Heart left ventricle (tissue), 16 donors: ENCODE data around the gene ACCSL. TPM values are rescaled to one million over a fixed set of nuclear protein-coding genes. Genes with fewer than 3 reads are reported as not detected.

Experiments used
- ATAC-seq, 4 donors: fragments of 200-7000 bp; cut with Tn5 transposase; one replicate each; pipeline ENCODE4 v1.9.1; 2020 to 2022; ENCODE audit warnings: moderate library complexity in 4 of 4, mild to moderate bottlenecking in 3 of 4, moderate number of reproducible peaks in 1 of 4
- DNase-seq, 5 donors: peaks; one replicate each; pipeline ENCODE4 v3.0.0-alpha.2; 2020
- H3K27ac ChIP-seq, 12 donors: fragments of 200-600 bp; sonication (generic) in 4 of 12; one replicate each; pipeline versions ENCODE4 v1.5.0 to v1.8.0; 2016 to 2022; ENCODE audit warnings: mild to moderate bottlenecking in 2 of 12
- H3K27me3 ChIP-seq, 9 donors: fragments of 200-600 bp; sonication (generic) in 2 of 9; one replicate each; pipeline versions ENCODE4 v1.5.1 to v1.8.0; 2016 to 2022; ENCODE audit warnings: mild to moderate bottlenecking in 3 of 9
- H3K36me3 ChIP-seq, 9 donors: fragments of 200-600 bp; sonication (generic) in 2 of 9; one replicate each; pipeline versions ENCODE4 v1.5.0 to v1.8.0; 2018 to 2022; ENCODE audit warnings: mild to moderate bottlenecking in 2 of 9
- H3K4me1 ChIP-seq, 12 donors: fragments of 200-600 bp; sonication (generic) in 4 of 12; one replicate each; pipeline versions ENCODE4 v1.5.0 to v1.8.0; 2016 to 2022; ENCODE audit warnings: mild to moderate bottlenecking in 3 of 12
- H3K4me3 ChIP-seq, 12 donors: fragments of 200-600 bp; sonication (generic) in 4 of 12; one replicate each; pipeline versions ENCODE4 v1.5.0 to v1.8.0; 2017 to 2022; ENCODE audit warnings: mild to moderate bottlenecking in 9 of 12, moderate library complexity in 4 of 12
- H3K9me3 ChIP-seq, 12 donors: fragments of 200-600 bp; sonication (generic) in 4 of 12; one replicate each; pipeline versions ENCODE4 v1.5.0 to v1.8.0; 2016 to 2022; ENCODE audit warnings: mild to moderate bottlenecking in 1 of 12
- CTCF ChIP-seq, 12 donors: fragments of 200-600 bp; sonication (generic) in 4 of 12; IDR thresholded peaks; one replicate each; pipeline versions ENCODE4 v1.5.0 to v1.8.0; 2018 to 2022; ENCODE audit warnings: antibody characterized with exemption in 12 of 12, mild to moderate bottlenecking in 5 of 12
- POLR2A ChIP-seq, 2 donors: fragments of 450-650 bp; IDR thresholded peaks; one replicate each; pipeline ENCODE4 v1.6.1; 2017; ENCODE audit warnings: antibody characterized with exemption in 2 of 2, mild to moderate bottlenecking in 2 of 2, moderate library complexity in 2 of 2
- WGBS, 4 donors: extraction: QIAGEN DNeasy Blood & Tissue Kit in 2 of 4; methylation state at CpG; one replicate each; pipeline versions ENCODE4 v1.1.5 to v1.1.7; 2013 to 2018; 5-methylcytosine and 5-hydroxymethylcytosine counted together
- intact Hi-C, 10 donors: fragments of 100-400 bp; cut with DNase I; formaldehyde crosslinking; loops; one replicate each; pipeline versions ENCODE4 v1.11.1 to v1.14.2; 2022
- polyA plus RNA-seq, 2 donors: library from polyadenylated mRNA; stranded (reverse); fragments of 200-250 nt; gene quantifications; one replicate each; pipeline ENCODE4 v1.2.3, GENCODE V29; 2013
- total RNA-seq, 9 donors: library from RNA; depleted of rRNA in 2 of 9; stranded (reverse); fragments of >200 nt in 2 of 9; fragmentation: NEBNext Ultra II Directional in 3 of 9; extraction: Animal tissue kit (Norgen Biotek cat#: 25700) in 3 of 9; gene quantifications; one replicate each; pipeline versions ENCODE4 v1.1.0 to v1.2.4, GENCODE V29; 2016 to 2023
- donor health status: ischemic (EF 13 %, LVEDD 7.1; RV severe dilation, severe dysfunction).
- donor health status: healthy with polysubstance abuse.
- donor health status: DM: no; HTN: yes; CAD: no.
- donor health status: DM: no; HTN: no; CAD: no.
- donor health status: ischemic (EF 25% LVEDD 6.9; RV normal size, moderate dysfunction).
- donor health status: ischemic (EF 25% LVEDD 5.7; RV mildly dilated, moderate dysfunction).
- donor health status: healthy.
- donor health status: DM: yes; HTN: yes; CAD: no.
- donor health status: ischemic (EF 35%, LVEDD 5.7; RV mildly dilated, moderate dysfunction).
- donor health status: nonischemic (EF 11% LVEDD 7.7; RV severe dilation, severe dysfunction).
- donor health status: DM: yes; HTN: yes; CAD: no.
- donor health status: PGD.
- donor health status: ischemic (EF 29% LVEDD 5.4; RV normal size, mild dysfunction).
- donor health status: nonischemic (EF 23%, LVEDD 6.1; RV moderate dilation, normal function).

The ACCSL gene
- total and polyA plus RNA-seq, 11 donors, result not detected

DNA sequence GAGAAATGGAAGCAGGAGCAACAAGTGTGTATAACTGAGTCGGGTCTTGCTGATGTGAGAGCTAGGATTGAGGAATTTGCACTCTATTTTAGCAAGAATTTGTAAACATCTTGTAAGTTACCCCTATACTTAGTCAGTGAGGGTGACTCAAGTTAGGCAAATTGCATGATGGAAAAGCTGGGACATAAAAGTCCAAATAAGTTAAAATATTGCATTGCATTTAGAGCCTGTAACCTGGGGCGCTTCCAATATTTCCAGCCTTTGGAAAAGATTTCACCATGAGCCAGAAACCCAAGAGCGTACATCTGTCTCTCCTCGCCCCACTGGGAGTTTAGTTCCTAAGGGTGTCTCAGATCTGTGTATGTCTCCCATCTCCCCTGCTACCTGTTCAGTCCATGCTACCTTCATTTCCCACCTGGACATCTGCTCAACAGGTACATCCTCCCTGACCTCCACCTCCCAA is 37.0 kb upstream of the ACCSL start:
- no peaks in the 10 kb centered on the region for H3K27me3 ChIP-seq
- no peaks in the 10 kb centered on the region for H3K36me3 ChIP-seq
- intact Hi-C loops, result no loop called here
- ATAC-seq, result no peak
- 93 to 95% (median 94%) methylated on average over 4 of the region's 4 CpGs for WGBS, 4 donors
- no peaks in the 10 kb centered on the region for H3K9me3 ChIP-seq
- no peak overlapping the region for H3K4me3 ChIP-seq
- peaks cover 0 to 14% (median 3%) of the 10 kb centered on the region in 12 donors for H3K4me1 ChIP-seq
- no peak overlapping the region for H3K27ac ChIP-seq
- peak in 1 of 5 donors; percentile 3 for DNase-seq
- TF ChIP-seq CTCF (IDR thresholded peaks at IDR 0.05) (no peak), POLR2A (IDR thresholded peaks at IDR 0.05) (no peak)

GRCh38 chr11:44011797-44012196 is 36.0 kb upstream of the ACCSL start:
- Histone ChIP-seq H3K4me1 (peaks cover 0 to 19% (median 13%) of the 10 kb centered on the region in 12 donors), H3K9me3 (no peaks in the 10 kb centered on the region), H3K4me3 (no peak overlapping the region), H3K27ac (no peak overlapping the region), H3K36me3 (no peaks in the 10 kb centered on the region), H3K27me3 (no peaks in the 10 kb centered on the region)
- 73 to 91% (median 84%) methylated on average over 1 of the region's 1 CpG for WGBS, 4 donors
- ATAC-seq, result no peak
- peak in 1 of 5 donors; percentile 4 for DNase-seq
- TF ChIP-seq POLR2A (IDR thresholded peaks at IDR 0.05), result no peak
- TF ChIP-seq CTCF (IDR thresholded peaks at IDR 0.05), result no peak
- intact Hi-C loops, result no loop called here

DNA sequence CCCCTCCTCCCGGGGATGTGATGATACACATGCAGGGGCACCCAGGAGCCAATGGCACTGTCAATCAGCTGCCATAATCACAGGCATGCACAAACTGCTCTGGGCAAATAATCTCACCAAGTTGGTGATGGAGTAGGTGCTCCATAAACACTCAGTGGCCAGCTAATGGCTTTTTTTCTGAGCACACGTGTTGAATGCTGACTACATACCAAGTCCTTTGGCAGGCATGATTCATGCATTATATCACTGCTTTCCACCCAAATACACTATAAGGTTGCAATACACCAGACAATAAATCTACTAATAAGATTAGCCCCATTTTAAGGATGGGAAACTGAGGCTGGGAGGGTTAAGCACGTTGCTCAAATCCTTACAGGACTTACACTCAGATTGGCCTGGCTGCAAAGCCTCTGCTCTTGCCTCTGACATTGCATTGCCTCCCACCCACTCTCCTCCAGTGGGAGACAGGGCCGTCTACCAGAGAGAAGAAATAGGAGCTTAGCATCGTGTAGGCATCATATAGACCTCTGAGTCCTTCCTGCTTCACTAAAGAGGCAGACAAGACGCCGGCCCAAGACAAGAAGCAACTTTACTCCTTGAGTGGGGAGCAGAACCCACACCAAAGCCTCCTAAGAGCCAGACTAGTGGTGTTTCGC is 32.7 kb upstream of the ACCSL start:
- intact Hi-C loops, result no loop called here
- H3K27ac ChIP-seq, result peak overlapping the region in 5 of 12 donors; percentile 34 to 59 (median 52)
- ATAC-seq (no peak), DNase-seq (no peak)
- TF ChIP-seq POLR2A (IDR thresholded peaks at IDR 0.05) (no peak), CTCF (IDR thresholded peaks at IDR 0.05) (no peak)
- no peaks in the 10 kb centered on the region for H3K9me3 ChIP-seq
- WGBS, 4 donors, result 73 to 90% (median 86%) methylated on average over 8 of the region's 8 CpGs
- H3K4me3 ChIP-seq, result no peak overlapping the region
- H3K36me3 ChIP-seq, result no peaks in the 10 kb centered on the region
- H3K4me1 ChIP-seq, result peaks cover 0 to 35% (median 24%) of the 10 kb centered on the region in 12 donors
- no peaks in the 10 kb centered on the region for H3K27me3 ChIP-seq

DNA sequence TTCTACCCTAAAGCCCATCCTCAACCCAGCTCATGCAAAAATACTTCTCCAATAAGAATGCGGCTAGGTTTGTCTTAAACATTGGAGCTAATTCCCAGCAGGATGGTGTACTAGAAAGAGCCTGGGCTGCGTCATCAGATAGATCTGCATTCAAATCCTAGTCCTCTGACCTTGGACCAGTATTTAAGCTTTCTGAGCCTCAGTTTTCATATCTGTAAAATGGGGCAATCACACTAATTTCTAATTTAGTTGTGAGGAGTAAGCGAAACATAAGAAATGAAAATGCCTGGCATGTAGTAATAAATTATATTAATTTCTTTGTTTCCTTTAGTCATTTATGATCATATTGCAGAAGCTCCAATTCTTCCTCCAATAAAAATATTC is 32.2 kb upstream of the ACCSL start:
- H3K36me3 ChIP-seq, result no peaks in the 10 kb centered on the region
- H3K27ac ChIP-seq, result peak overlapping the region in 7 of 12 donors; percentile 3 to 61 (median 52)
- H3K4me3 ChIP-seq, result no peak overlapping the region
- 97 to 99% (median 97%) methylated on average over 3 of the region's 3 CpGs for WGBS, 4 donors
- no peaks in the 10 kb centered on the region for H3K9me3 ChIP-seq
- ATAC-seq (no peak), DNase-seq (no peak)
- H3K4me1 ChIP-seq, result peaks cover 0 to 35% (median 24%) of the 10 kb centered on the region in 12 donors
- no peaks in the 10 kb centered on the region for H3K27me3 ChIP-seq
- TF ChIP-seq CTCF (IDR thresholded peaks at IDR 0.05), result no peak
- TF ChIP-seq POLR2A (IDR thresholded peaks at IDR 0.05), result no peak
- intact Hi-C loops, result no loop called here
